Ishikawa (cell line): ENCODE measurements around the gene CFAP90.

Experiments used
- CEBPB ChIP-seq: IDR thresholded peaks from 2 replicates; pipeline ENCODE4 v1.6.1; 2012
- MAX ChIP-seq: IDR thresholded peaks from 2 replicates; pipeline ENCODE4 v1.6.1; 2012
- REST ChIP-seq: IDR thresholded peaks from 2 replicates; pipeline ENCODE4 v1.6.1; 2012; ENCODE audit warnings: low read depth, mild to moderate bottlenecking
- TAF1 ChIP-seq: IDR thresholded peaks from 2 replicates; pipeline ENCODE4 v1.6.1; 2012; ENCODE audit warnings: low read depth, mild to moderate bottlenecking
- TCF12 ChIP-seq: IDR thresholded peaks from 2 replicates; pipeline ENCODE4 v1.6.1; 2012; ENCODE audit warnings: low read depth
- TEAD4 ChIP-seq: IDR thresholded peaks from 2 replicates; pipeline ENCODE4 v1.6.1; 2012
- YY1 ChIP-seq: IDR thresholded peaks from 2 replicates; pipeline ENCODE4 v1.6.1; 2012; ENCODE audit warnings: low read depth

- no peak for TF ChIP-seq CEBPB
- no peak for TF ChIP-seq REST
- TF ChIP-seq TAF1 = no peak
- TF ChIP-seq TCF12 = no peak
- no peak for TF ChIP-seq MAX
- no peak for TF ChIP-seq YY1
- no peak for TF ChIP-seq TEAD4
Observed at GRCh38 chr5:7869474-7870136, 18.7 kb upstream of the CFAP90 start.
